HG02759 (cell line): Measurements from ENCODE around the gene PCED1B.

Source experiments
- ATAC-seq: cut with Tn5 transposase; IDR thresholded peaks from one replicate; pipeline ENCODE4 v1.9.1; 2021; ENCODE audit warnings: mild to moderate bottlenecking, moderate library complexity; ENCODE audit not compliant: unreplicated experiment

PCED1B gene

DNA sequence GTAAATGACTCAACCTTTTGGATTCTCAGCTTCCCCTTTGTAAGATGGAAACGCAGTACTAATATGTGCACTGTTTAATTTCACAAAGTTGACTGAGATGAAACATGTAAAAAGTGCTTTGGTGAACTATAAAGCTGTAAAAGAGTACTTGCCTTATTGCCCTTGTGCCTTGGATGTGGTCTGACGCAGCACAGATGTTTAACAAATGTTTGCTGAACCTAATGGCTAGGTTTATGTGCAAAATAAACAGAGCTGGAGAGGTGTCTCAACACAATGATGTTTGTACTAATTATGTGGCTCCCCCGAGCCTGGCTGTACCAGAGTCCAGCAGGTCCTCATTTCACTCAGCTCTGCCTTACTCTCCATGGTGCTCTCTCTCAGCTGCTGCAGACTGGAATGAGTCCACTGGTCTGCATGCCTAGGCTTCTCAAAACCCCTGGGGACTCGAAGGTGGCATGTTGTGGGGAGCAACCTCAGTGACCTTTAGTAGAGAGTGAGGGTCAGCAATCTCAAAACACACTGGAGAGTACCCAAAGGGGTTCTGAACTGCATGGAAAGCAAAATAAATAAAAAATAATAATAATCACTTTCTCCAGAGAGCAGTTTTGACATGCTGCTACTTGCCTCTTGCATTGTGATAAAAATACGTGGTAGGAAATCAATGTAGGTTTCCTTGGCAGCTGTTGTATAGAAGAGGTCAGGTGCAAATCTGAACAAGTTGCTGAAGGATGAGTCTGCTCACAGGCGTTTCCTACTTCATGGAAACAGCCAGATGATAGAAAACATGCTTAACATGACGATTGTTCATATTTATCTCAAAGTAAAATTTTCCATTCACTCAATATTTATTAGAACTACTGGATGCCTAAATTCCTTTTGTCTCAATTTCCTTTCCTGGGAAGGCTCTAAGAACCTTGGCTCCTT is 8.9 kb downstream of the PCED1B start:
- ATAC-seq, result no peak

DNA sequence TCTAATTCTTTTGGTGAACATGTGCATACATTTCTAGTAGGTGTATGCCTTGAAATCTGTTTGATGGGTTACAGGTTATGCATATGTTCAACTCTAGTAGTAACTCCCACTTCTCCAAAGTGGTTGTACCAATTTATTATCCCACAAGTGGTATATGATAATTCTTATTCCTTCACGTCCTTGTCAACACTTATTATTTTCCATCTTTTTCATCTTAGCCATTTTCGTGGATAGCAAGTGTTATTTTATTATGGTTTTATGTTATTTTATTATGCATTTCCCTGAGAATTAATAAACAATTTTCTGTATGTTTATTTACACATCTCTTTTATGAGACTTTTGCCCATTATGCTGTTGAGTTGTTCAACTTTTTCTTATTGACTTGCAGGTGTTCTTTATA is 11.6 kb downstream of the PCED1B start:
- no peak for ATAC-seq

DNA sequence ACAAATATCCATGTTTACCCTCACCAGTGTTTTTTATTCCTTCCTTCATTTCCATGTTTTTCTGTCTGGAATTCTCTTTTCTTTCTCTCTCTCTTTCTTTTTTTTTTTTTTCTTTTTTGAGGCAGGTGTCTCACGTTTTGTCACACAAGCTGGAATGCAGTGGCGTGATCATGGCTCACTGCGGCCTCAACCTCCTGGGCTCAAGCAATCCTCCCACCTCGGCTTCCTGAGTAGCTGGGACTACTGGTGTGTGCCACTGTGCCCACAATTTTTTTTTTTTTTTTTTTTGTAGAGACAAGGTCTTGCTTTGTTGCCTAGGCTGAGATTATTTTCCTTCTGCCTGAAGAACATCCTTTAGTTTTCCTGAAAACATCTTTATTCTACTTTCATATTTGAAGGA is 15.4 kb downstream of the PCED1B start:
- ATAC-seq, result no peak

DNA sequence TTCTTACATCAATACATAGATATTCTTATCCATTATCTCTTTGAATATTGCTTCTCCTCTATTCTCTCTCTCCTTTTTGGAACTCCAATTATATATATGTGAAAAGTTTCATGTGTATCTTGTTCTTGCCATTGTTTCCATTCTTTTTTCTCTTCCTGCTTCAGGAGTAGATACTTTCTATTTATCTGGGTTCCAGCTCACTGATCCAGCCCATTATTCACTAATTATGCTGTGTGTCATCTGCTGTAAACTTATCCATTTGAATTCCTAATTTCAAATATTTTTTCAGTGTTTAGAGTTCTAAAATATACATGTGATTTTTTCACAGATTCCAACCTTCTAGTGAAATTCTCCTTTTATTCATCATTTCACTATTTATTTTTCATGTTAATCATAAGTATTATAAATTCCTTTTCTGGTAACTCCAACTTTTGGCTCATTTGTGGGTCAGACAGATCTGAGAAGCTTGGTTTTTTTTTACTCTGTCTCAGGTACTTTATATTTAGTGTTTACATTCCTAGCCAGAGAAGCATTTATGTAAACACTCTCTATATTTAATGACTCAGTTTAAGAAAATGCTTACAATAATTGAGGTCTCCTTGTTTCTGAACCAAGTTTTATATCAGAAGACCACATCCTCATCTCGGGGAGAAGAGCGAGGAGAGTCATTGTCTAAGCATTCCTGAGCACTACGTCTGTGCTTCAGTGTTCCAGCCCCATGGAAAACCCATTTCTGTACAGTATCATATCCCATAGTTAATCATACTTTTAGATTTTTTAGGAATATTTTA is 16.2 kb downstream of the PCED1B start:
- ATAC-seq, result no peak

DNA sequence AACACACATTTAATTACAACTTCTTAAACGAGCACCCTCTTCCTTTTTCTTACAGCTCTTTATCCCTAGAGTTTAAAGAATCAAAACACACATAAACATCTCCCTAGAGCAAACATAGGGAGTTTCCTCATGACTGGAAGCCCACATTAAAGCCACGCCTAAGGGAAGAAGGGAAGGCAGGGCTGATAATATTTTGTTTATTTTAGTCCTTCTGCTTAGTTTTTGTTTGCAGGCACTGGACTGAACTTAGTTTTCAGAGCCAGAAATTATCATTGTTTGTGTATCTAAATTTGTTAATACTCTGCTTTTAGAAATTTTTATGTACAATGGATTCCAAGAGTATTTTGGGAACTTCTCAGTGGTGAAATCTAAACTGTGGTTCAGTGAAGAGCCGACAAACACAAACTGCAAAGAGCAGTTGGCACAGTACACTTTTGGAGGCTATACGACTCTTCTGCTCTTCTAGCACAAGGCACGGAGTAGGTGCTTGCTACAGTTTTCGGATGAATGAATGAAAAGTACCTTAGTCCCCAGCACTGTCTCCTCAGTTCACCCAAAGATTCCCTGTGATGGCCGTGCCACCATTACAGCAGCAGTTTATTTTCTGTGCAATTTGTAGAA is 18.0 kb downstream of the PCED1B start:
- no peak for ATAC-seq

DNA sequence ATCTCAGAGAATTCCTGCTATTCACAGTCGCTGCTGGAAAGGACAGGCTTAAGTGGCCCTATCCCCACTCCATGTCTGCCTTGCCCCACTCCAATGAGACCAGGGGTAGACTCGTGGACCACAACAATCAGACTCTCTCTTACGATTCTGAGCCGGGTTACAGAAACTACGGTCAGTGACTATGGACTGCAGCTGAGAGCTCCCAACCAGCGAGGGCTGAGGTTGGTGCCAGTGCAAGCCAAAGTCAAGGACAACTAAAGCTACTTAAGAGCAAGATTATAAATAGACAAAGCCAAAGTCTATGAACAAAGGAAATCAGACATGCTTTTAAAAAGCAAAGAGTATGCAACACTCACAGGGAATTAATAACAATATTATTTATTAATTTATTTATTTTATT is 18.7 kb downstream of the PCED1B start:
- ATAC-seq, result no peak

DNA sequence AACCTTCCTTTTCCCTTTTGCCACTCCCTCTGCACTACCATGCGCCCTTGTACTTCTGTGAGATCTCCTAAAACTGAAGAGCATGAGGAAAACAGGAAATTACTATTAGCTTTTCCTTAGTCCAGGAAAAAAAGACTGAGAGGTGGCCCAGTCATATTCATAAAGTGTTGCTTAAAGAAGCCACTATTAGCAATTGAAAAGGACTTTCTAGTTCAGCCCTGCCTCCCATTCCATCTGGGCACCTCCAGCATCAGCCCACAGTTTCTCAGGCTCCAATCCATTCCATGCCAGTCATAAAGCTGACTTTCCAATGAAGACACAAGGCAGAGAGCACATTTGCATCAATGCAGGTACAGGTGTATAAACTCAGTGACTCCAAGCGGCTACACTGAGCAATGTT is 20.2 kb downstream of the PCED1B start:
- no peak for ATAC-seq

DNA sequence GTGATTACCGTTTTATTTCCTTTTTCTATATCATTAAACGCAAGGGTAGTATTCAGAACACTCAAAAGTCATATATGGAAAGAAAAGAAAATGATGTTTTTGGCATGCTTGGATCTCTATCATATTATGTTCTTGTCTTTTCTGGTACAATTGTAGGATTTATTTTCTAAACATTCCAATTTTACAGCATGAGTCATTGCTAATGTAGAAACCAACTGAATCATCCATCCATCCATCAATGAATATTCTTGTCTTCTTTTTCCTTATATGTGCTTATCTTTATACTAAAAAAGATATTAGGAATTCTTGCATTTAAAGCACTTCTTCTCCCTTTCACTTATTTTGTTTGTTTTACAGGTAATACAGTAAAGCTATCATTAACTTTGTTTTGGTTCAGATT is 20.7 kb downstream of the PCED1B start:
- no peak for ATAC-seq

DNA sequence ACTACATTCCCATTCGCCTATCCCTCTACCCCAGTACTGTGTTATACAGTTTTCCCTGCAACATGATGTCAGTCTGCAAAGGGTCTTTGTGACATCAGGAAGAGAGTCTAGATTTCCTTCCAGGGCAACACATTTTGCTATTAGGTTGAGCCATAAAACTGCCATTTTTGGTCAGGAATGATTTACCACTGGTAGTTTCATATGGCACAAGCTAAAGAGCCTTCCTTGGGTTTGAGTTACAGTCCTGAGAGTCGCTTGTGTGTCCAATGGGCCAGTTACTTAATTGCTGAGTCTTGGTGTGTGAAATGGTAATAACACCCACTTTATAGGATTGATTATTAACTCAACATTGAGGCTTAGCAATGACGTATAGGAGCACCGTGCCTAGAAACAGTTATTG is 23.0 kb downstream of the PCED1B start:
- ATAC-seq, result no peak

DNA sequence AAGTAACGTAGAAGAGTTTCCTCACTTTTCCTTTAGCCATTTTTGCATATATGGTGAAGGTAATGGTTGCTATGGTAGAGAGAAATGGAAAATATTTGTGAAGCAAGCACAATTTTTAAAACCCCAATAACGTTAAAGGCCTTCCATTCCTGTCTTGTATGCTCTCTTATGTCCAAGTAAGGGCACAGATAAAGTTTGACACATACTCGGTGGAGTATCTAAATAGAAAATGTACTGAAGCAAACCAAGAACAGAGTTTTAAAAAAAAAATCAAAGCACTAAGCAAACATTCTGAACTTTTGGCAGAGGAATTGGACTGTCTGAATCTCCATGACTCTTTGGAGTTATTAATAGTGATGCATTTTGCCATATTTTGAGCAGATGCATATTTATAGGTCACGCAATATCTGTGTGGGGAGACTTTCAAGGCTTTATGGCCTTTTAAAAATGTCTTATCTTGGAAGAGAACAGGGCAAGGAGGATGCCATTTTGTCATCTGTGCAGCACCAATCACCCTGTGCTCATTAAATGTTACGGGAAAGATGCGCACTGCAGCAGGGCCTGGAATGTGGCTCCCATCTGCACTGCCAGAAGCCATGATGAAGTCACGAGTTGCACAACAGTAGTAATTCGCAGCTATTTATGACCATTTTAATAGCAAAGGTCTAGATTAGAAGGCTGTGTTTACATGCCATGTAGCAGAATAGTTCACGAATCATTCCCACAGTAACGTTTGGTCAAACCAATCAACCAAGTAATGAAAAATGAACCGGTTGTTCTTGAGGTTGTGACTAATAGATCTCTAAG is 23.6 kb downstream of the PCED1B start:
- ATAC-seq, result no peak

DNA sequence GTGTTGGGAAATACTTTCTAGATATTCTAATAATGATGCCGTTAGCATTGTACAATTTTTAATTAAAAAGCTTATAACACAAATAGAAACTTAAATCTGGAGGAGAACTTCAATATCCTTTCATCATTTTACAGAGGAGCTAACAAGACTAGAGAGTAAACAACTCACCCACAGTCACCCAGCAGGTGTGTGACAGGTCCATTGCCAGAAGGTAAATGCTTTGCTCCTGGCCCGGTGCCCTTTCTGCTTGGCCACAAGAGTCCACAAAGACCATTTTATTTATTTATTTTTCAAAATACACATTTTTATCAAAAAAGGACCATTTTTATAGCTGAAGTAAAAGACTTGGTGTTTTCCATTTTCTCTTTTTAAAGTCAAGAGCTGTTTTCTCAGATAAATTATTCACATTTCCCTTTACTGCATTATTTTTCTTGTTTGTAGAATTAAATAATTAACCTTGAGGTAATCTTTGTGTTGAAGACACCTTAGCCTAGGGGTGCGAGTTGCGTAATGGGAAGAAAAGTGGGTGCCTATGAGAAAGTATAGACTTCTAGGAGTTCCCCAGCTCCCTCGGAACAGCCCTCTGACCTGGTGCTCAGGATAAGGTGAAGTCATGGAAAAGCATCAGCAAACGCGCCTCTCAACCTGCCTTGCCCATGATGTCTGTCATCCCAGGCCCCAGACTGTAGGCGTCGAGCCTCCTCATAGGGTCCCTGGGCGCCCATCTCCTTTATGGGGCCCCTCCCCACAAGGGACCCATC is 26.7 kb downstream of the PCED1B start:
- ATAC-seq, result no peak

DNA sequence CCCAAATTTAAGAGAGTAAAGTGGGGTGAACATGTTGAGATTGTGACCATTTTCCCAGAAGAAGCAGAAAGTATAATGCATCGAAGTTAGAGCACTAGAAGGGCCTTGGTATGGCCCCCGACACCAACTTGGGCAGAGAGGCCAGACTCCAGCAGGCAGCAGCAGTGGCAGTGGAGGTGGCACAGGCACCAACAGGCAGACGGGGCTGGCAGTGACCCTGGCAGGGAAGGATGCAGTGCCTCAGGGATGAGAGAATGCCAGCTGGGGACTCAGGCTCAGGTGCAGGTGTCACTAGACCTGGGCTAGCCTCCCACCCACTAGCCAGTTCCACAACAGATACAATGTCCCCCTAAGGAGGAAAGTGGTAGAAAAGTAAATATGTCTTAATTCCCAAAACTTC is 28.0 kb downstream of the PCED1B start:
- ATAC-seq, result no peak

DNA sequence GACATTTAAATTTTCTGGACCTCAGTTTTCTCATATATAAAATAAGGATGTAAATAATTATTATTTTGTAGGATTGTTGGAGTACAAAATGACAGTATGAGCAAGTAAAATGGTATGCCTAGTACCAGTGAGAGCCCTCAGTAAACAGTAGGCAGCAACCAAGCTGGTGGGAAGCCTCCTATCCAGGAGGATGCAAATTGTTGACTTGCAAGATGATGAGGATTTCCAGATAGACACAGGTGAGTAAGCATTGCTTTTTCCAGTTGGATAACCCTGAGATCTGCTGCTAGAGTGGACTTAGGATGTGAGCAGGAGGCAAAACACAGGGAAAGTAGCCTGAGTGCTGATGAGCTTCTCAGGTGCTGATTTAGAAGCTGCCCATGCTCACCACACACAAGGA is 28.5 kb downstream of the PCED1B start:
- no peak for ATAC-seq

DNA sequence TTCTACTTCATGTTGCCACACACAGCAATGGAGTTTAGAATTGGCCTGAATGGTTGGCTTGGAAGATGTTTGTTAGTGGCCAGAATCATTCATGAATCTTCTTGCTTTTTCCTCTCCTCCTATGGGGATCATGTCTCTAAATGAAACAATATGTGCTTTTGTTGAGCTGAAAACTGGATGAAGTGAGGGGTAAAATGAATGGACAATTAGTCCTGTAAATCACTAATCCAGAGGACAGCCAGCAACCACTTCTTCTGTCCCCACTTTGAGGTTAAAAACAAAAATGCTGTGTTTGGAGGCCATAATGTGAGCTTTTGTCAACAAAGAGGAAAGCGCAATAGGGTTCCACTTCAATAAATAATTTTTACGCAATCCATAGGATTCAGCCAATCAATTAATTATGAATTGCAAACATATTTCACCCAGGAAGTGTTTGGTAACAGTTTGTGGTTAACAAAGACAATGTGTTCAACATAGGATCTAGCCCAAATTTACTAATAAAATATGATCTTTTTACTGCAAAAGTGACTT is 30.7 kb downstream of the PCED1B start:
- no peak for ATAC-seq

DNA sequence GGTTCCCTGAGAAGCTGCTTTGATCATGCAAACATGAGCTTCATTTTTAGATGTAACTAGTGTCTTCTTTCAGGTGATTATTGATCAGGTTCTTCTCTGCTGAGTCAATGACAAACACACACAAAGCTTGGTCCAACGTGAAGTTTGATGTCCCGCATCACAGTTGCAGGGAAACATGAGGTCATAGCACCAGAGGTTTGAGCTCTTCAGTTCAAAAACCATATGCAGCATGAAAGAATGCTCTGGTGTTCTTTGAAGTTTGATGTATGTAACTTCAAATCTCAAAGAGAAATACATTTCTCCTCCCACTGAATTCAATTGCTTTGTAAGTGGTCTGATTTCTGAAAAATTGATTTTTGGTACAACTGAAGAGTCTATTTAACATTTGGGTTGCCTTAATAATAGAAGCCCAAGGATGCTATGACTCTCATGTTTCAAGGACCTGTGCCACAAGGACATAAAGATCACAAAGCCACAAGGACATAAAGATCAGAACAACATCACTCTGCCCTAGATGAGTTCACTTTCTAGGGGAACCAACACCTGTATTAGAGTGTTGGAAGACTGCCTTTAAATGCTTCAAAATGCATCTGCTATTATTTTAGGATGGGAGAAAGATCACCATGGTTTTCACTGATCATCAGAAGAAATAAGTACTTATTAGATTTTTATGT is 31.4 kb downstream of the PCED1B start:
- ATAC-seq, result no peak

DNA sequence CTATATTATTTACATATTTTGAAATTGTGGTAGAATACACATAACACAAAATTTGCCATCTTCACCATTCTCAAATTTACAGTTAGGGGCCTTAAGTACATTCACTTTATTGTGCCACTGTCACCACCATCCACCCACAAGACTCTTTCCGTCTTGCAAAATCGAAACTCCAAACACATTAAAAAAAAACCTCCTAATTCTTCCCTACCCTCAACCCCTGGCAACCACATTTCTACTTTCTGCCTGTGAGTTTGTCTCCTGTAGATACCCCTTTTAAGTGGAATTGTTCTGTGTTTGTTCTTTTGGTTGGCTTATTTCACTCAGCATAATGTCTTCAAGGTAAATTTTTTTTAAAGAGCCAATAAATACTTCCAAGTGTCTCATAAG is 32.0 kb downstream of the PCED1B start:
- no peak for ATAC-seq

DNA sequence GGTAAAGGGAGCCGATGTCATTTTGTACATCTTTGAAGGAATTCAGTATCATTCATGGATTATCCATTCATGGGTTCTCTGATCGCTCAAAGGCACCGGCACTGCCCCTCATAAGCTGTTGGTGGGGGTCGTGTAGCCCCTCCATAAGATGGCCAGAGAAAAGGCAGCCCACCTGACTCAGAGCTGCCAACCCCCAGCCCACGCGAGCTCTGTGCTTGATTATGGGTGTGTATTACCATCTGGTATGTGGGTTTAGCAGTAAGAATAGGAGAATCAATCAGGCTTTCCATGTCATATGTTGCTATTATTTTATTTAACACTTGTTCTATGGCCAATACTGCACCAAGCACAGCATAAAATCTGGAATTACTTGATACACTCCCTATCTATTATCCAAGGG is 32.4 kb downstream of the PCED1B start:
- no peak for ATAC-seq

DNA sequence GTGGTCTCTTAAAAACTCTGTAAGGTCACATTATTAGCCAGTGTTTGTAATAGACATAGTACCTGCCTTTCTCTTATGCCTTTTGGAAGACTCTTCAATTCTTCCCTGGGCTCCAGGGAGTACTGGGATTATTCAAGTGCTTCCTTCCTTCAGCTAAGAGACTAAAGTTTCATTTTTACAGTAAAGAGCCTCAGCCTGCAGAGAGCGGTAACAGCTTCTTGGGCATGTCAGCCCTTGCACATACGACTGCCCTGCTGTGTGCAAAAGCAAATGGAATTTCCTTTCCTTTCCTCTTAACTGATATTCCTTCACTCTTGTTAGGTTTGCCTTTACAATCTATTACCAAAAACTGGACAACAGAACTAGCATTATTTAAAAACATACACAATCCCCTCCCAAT is 33.3 kb downstream of the PCED1B start:
- no peak for ATAC-seq

DNA sequence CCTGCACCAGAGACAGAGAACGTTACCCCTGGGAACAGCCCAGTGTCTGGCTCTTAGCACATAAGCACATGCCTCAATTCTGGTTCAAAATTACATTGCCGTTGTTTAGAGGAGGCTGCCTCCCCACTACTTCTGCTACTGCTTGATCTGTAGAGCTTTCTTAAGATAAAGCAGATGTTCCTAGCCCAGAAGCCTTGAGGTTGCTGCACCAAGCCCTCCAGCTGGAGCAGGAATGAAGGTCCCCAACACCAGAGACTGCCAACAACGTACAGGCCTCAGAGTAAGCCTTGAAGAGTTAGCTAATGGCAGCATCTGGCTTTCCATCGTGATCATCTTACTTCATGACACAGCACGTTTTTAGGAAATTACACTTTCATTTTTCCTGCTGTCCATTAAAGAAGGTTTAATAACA is 35.1 kb downstream of the PCED1B start:
- no peak for ATAC-seq
